Osteocyte (in vitro differentiated cells): Measurements from ENCODE around the gene RACGAP1. TPM values are rescaled to one million over a fixed set of nuclear protein-coding genes. Genes with fewer than 3 reads are reported as not detected.
A peak's percentile ranks its signal among the peaks of the same experiment; 100 is the strongest.

Experiments used
- DNase-seq: peaks from one replicate; pipeline ENCODE4 v3.0.0; 2021; ENCODE audit warnings: mixed read lengths; ENCODE audit not compliant: unreplicated experiment; ENCODE audit errors: extremely low spot score
- H3K27ac Mint-ChIP-seq: one replicate; pipeline ENCODE4 v1.8.0; 2021; ENCODE audit warnings: mild to moderate bottlenecking, mixed read lengths; ENCODE audit not compliant: unreplicated experiment
- H3K27me3 Mint-ChIP-seq: one replicate; pipeline ENCODE4 v1.8.0; 2021; ENCODE audit warnings: mixed read lengths; ENCODE audit not compliant: unreplicated experiment
- H3K36me3 Mint-ChIP-seq: one replicate; pipeline ENCODE4 v1.8.0; 2021; ENCODE audit warnings: mixed read lengths; ENCODE audit not compliant: unreplicated experiment
- H3K4me1 Mint-ChIP-seq: one replicate; pipeline ENCODE4 v1.8.0; 2021; ENCODE audit warnings: mixed read lengths; ENCODE audit not compliant: unreplicated experiment
- H3K4me3 Mint-ChIP-seq: one replicate; pipeline ENCODE4 v1.8.0; 2021; ENCODE audit warnings: mild to moderate bottlenecking, moderate library complexity, mixed read lengths; ENCODE audit not compliant: unreplicated experiment
- H3K9me3 Mint-ChIP-seq: one replicate; pipeline ENCODE4 v1.8.0; 2021; ENCODE audit warnings: mixed read lengths; ENCODE audit not compliant: unreplicated experiment
- total RNA-seq: library from RNA; stranded (reverse); gene quantifications from 2 replicates; pipeline ENCODE4 v1.2.1, GENCODE V29; 2021
- TF ChIP-seq, protein P1 (sequence below): fragments of 200-600 bp; sonication (generic); IDR thresholded peaks from 2 replicates; pipeline ENCODE4 v1.5.0; 2021; ENCODE audit warnings: antibody characterized with exemption, mild to moderate bottlenecking, moderate library complexity

RACGAP1 gene
- total RNA-seq, 1 donor from 2014 or later, result 25.9 TPM

DNA sequence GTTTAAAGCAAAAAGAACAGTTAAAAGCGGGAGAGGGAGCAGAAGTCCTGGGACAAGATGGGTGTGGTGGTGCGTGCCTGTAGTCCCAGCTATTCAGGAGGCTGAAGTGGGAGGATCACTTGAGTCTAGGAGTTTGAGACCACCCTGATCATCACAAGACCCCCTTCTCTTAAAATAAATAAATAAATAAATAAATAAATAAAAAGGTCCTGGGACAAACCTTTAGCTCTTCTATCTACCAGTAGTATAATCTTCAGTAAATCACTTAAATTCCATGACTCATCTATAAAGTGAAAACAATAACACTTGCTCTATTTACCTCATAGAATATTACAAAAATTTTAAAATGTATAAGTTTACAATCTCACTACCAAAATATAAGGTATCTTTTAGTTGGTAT lies 5.8 kb downstream of the RACGAP1 start:
- Mint-ChIP-seq H3K27me3 (no peaks in the 10 kb centered on the region), H3K27ac (peak overlapping the region; percentile 43), H3K36me3 (no peaks in the 10 kb centered on the region), H3K4me1 (peaks cover 52% of the 10 kb centered on the region), H3K4me3 (no peak overlapping the region), H3K9me3 (no peaks in the 10 kb centered on the region)
- no peak for DNase-seq
- TF ChIP-seq, protein P1, sequence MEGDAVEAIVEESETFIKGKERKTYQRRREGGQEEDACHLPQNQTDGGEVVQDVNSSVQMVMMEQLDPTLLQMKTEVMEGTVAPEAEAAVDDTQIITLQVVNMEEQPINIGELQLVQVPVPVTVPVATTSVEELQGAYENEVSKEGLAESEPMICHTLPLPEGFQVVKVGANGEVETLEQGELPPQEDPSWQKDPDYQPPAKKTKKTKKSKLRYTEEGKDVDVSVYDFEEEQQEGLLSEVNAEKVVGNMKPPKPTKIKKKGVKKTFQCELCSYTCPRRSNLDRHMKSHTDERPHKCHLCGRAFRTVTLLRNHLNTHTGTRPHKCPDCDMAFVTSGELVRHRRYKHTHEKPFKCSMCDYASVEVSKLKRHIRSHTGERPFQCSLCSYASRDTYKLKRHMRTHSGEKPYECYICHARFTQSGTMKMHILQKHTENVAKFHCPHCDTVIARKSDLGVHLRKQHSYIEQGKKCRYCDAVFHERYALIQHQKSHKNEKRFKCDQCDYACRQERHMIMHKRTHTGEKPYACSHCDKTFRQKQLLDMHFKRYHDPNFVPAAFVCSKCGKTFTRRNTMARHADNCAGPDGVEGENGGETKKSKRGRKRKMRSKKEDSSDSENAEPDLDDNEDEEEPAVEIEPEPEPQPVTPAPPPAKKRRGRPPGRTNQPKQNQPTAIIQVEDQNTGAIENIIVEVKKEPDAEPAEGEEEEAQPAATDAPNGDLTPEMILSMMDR, result no peak

DNA sequence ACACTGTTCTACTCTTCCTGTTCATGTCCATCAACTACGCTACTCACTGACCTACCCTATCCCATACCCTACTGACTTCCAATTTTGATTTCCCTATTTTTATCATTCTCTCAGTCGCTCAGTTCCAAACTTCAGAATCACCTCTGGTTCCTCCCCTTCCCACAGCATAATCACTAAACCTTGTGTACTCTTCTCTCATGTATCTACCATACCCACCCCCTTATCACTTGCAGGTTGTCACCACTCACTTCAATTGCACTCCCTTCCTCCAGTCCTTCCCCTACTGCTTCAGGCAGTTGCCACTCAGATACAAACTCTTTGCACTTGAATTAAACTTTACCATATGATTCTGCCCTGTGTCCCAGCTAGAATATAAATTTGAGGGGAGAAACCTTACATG lies 6.3 kb downstream of the RACGAP1 start:
- peak overlapping the region; percentile 43 for H3K27ac Mint-ChIP-seq
- DNase-seq, result no peak
- H3K4me3 Mint-ChIP-seq, result no peak overlapping the region

DNA sequence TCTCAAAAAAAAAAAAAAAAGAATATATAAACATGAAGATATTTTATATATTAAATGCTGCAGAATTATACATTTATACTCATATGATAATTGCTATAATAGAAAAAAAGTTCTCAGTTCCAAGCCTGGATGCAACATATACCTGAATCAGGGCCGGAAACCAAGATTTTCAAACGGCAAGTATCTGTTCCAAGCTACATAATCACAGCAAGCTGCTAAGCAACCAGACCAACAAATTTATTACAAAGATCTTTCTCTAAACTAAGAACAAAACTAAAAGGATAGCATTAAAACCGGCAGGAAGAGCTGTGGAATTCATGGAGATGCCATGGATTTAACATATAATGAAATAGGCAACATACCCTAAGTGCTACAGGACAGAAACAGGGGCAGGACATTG lies 7.1 kb downstream of the RACGAP1 start:
- TF ChIP-seq, protein P1, result no peak
- Mint-ChIP-seq H3K9me3 (no peaks in the 10 kb centered on the region), H3K36me3 (peaks cover 4% of the 10 kb centered on the region), H3K27ac (peak overlapping the region; percentile 59), H3K4me3 (no peak overlapping the region), H3K27me3 (no peaks in the 10 kb centered on the region), H3K4me1 (peaks cover 45% of the 10 kb centered on the region)
- DNase-seq, result no peak

More for the DNA sequence above, 6.3 kb downstream of the RACGAP1 start:
- Mint-ChIP-seq H3K9me3 (no peaks in the 10 kb centered on the region), H3K27me3 (no peaks in the 10 kb centered on the region), H3K4me1 (peaks cover 47% of the 10 kb centered on the region), H3K36me3 (no peaks in the 10 kb centered on the region)
- TF ChIP-seq, protein P1, result no peak

DNA sequence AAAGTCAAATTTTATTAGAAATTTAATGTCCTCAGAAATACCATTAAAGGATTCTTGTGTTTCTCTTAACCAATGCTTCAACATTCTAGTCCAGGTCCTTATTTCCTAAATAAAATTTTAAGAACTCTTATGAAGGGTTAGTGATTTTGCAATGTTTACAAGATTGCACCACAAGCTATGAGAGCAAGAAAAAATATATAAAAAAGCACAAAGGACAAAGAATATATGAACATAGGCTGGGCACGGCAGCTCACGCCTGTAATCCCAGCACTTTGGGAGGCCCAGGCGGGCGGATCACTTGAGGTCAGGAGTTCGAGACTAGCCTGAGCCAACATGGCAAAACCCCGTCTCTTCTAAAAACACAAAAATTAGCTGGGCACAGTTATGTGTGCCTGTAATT lies 7.7 kb downstream of the RACGAP1 start:
- TF ChIP-seq, protein P1, result no peak
- Mint-ChIP-seq H3K4me3 (no peak overlapping the region), H3K4me1 (peaks cover 42% of the 10 kb centered on the region)

DNA sequence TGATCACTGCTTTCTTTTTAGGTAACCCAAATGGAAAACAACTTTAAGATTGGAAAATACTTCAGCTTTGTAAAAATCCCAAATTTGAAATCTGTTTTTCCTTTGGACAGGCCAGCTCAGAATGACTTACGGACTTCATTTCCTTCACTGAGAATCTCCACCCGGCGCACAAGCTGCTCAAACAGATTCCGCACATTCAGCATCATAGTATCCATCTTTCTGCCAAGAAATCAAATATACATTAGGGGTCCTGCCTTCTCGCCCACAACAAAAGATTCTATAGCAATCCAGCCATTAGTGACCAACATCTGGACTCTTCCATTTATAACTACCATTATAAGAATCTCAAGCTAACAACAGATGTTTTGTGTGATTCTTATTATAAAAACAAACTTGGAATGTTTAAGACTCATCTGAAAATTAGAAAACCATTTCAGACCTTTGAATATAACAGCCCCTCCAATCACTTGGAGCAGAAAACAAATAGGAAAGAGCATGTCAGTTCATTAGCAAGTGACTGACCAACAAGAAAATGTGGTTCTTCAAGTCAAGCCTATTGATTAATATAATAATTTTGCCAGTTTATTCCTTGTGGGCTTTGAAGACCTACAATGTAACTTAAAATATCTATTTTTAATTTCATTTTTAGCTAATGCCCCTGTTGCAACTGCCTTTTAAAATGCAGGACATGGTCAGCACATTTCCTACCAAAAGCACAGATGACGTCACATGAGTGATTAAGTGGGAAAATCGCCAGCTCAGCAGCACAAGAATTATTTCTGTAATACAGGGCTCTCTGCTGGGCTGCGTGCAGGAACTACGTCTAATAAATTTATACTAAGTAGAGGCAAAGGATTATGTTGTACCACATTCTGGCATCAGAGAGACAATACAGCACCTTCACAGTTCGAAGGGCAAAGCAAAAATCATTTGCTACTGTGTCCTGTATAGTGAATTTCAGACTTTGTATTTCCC lies 8.5 kb downstream of the RACGAP1 start:
- H3K4me3 Mint-ChIP-seq, result no peak overlapping the region
- H3K36me3 Mint-ChIP-seq, result peaks cover 4% of the 10 kb centered on the region
- H3K4me1 Mint-ChIP-seq, result peaks cover 39% of the 10 kb centered on the region
- H3K27ac Mint-ChIP-seq, result peak overlapping the region; percentile 59
- TF ChIP-seq, protein P1, result no peak
- no peaks in the 10 kb centered on the region for H3K9me3 Mint-ChIP-seq
- no peak for DNase-seq
- no peaks in the 10 kb centered on the region for H3K27me3 Mint-ChIP-seq

More for the DNA sequence above, 7.7 kb downstream of the RACGAP1 start:
- no peaks in the 10 kb centered on the region for H3K27me3 Mint-ChIP-seq
- no peak for DNase-seq
- peak overlapping the region; percentile 59 for H3K27ac Mint-ChIP-seq
- peaks cover 4% of the 10 kb centered on the region for H3K36me3 Mint-ChIP-seq
- H3K9me3 Mint-ChIP-seq, result no peaks in the 10 kb centered on the region
